ENCODE measurements around the gene WNT9A. TPM values are rescaled to one million over a fixed set of nuclear protein-coding genes. Genes with fewer than 3 reads are reported as not detected.

WNT9A gene
- total RNA-seq, 1 experiment from 2014 or later, result 1.5 TPM

DNA sequence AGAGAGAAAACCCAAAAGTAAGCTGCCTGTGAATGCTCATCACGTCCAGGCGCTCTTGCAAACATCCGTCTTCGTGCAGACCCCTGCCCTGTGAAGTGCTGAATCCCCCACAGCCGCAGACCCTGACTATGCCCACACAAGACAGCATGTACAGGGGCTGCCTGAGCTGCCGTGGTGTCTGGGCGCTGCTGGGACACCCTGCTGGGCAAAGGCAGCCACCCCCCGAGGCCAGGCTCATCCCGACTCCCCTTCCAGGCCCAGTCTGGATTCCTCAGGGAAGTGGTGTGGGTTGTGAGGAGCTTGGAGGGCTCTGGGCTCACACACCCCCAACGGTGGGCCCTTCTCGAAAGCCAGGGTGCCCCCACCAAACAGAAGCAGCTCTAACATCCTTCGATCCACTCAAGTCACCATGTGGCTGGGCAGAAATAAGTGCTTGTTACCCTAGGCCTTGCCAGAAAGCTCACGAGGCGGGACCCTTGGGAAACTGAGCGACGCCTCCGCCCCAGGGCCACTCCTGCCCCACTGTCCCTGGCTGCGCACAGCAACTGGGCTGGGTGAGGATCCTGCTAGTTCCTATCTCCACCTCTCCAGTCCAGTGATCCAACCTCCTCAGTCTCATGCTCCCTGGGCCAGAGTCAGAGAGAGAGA lies 4.8 kb upstream of the WNT9A start:
- TF ChIP-seq, protein P1, sequence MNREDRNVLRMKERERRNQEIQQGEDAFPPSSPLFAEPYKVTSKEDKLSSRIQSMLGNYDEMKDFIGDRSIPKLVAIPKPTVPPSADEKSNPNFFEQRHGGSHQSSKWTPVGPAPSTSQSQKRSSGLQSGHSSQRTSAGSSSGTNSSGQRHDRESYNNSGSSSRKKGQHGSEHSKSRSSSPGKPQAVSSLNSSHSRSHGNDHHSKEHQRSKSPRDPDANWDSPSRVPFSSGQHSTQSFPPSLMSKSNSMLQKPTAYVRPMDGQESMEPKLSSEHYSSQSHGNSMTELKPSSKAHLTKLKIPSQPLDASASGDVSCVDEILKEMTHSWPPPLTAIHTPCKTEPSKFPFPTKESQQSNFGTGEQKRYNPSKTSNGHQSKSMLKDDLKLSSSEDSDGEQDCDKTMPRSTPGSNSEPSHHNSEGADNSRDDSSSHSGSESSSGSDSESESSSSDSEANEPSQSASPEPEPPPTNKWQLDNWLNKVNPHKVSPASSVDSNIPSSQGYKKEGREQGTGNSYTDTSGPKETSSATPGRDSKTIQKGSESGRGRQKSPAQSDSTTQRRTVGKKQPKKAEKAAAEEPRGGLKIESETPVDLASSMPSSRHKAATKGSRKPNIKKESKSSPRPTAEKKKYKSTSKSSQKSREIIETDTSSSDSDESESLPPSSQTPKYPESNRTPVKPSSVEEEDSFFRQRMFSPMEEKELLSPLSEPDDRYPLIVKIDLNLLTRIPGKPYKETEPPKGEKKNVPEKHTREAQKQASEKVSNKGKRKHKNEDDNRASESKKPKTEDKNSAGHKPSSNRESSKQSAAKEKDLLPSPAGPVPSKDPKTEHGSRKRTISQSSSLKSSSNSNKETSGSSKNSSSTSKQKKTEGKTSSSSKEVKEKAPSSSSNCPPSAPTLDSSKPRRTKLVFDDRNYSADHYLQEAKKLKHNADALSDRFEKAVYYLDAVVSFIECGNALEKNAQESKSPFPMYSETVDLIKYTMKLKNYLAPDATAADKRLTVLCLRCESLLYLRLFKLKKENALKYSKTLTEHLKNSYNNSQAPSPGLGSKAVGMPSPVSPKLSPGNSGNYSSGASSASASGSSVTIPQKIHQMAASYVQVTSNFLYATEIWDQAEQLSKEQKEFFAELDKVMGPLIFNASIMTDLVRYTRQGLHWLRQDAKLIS (CRISPR knock-in tag; IDR thresholded peaks at IDR 0.05; ENCODE audit: borderline replicate concordance), result no peak
- TF ChIP-seq, protein P2, sequence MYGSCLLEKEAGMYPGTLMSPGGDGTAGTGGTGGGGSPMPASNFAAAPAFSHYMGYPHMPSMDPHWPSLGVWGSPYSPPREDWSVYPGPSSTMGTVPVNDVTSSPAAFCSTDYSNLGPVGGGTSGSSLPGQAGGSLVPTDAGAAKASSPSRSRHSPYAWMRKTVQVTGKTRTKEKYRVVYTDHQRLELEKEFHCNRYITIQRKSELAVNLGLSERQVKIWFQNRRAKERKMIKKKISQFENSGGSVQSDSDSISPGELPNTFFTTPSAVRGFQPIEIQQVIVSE (CRISPR knock-in tag; IDR thresholded peaks at IDR 0.05; ENCODE audit: borderline replicate concordance), result no peak
- TF ChIP-seq ZNF232 (CRISPR knock-in tag; IDR thresholded peaks at IDR 0.05) (no peak), ZNF423 (CRISPR knock-in tag; IDR thresholded peaks at IDR 0.05) (no peak), SP1 (CRISPR knock-in tag; conservative IDR thresholded peaks at IDR 0.05) (no peak), ESRRA (CRISPR knock-in tag; IDR thresholded peaks at IDR 0.05; ENCODE audit: borderline replicate concordance) (no peak), ATF1 (CRISPR knock-in tag; IDR thresholded peaks at IDR 0.05) (no peak)
- TF ChIP-seq, protein P3, sequence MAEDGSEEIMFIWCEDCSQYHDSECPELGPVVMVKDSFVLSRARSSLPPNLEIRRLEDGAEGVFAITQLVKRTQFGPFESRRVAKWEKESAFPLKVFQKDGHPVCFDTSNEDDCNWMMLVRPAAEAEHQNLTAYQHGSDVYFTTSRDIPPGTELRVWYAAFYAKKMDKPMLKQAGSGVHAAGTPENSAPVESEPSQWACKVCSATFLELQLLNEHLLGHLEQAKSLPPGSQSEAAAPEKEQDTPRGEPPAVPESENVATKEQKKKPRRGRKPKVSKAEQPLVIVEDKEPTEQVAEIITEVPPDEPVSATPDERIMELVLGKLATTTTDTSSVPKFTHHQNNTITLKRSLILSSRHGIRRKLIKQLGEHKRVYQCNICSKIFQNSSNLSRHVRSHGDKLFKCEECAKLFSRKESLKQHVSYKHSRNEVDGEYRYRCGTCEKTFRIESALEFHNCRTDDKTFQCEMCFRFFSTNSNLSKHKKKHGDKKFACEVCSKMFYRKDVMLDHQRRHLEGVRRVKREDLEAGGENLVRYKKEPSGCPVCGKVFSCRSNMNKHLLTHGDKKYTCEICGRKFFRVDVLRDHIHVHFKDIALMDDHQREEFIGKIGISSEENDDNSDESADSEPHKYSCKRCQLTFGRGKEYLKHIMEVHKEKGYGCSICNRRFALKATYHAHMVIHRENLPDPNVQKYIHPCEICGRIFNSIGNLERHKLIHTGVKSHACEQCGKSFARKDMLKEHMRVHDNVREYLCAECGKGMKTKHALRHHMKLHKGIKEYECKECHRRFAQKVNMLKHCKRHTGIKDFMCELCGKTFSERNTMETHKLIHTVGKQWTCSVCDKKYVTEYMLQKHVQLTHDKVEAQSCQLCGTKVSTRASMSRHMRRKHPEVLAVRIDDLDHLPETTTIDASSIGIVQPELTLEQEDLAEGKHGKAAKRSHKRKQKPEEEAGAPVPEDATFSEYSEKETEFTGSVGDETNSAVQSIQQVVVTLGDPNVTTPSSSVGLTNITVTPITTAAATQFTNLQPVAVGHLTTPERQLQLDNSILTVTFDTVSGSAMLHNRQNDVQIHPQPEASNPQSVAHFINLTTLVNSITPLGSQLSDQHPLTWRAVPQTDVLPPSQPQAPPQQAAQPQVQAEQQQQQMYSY (CRISPR knock-in tag; IDR thresholded peaks at IDR 0.05), result no peak
- TF ChIP-seq, protein P4, sequence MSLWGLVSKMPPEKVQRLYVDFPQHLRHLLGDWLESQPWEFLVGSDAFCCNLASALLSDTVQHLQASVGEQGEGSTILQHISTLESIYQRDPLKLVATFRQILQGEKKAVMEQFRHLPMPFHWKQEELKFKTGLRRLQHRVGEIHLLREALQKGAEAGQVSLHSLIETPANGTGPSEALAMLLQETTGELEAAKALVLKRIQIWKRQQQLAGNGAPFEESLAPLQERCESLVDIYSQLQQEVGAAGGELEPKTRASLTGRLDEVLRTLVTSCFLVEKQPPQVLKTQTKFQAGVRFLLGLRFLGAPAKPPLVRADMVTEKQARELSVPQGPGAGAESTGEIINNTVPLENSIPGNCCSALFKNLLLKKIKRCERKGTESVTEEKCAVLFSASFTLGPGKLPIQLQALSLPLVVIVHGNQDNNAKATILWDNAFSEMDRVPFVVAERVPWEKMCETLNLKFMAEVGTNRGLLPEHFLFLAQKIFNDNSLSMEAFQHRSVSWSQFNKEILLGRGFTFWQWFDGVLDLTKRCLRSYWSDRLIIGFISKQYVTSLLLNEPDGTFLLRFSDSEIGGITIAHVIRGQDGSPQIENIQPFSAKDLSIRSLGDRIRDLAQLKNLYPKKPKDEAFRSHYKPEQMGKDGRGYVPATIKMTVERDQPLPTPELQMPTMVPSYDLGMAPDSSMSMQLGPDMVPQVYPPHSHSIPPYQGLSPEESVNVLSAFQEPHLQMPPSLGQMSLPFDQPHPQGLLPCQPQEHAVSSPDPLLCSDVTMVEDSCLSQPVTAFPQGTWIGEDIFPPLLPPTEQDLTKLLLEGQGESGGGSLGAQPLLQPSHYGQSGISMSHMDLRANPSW (CRISPR knock-in tag; conservative IDR thresholded peaks at IDR 0.05; ENCODE audit: low read depth), result no peak
- TF ChIP-seq, protein P5, sequence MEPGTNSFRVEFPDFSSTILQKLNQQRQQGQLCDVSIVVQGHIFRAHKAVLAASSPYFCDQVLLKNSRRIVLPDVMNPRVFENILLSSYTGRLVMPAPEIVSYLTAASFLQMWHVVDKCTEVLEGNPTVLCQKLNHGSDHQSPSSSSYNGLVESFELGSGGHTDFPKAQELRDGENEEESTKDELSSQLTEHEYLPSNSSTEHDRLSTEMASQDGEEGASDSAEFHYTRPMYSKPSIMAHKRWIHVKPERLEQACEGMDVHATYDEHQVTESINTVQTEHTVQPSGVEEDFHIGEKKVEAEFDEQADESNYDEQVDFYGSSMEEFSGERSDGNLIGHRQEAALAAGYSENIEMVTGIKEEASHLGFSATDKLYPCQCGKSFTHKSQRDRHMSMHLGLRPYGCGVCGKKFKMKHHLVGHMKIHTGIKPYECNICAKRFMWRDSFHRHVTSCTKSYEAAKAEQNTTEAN (CRISPR knock-in tag; IDR thresholded peaks at IDR 0.05), result no peak
- no peak for ATAC-seq
- no peak for DNase-seq (ENCODE audit: low spot score)
- H3K4me3 Mint-ChIP-seq, result no peak overlapping the region
- peaks cover 9% of the 10 kb centered on the region for H3K9me3 Mint-ChIP-seq
- CTCF ChIA-PET, result interaction anchor here (0.8 to 2.6 kb wide), 10 partner anchors 15 to 222 kb away, joined by 3 to 31 read pairs (median 11); partner anchors contain the start of gene WNT3A
- no peaks in the 10 kb centered on the region for H3K36me3 Mint-ChIP-seq
- POLR2A ChIA-PET, result no interaction called here
- H3K27me3 Mint-ChIP-seq (ENCODE audit: low read depth), result peaks cover 39% of the 10 kb centered on the region
- peaks cover 4% of the 10 kb centered on the region for H3K4me1 Mint-ChIP-seq
- no peak overlapping the region for H3K27ac Mint-ChIP-seq
